ENCODE data around the gene HEXD. TPM values are rescaled to one million over a fixed set of nuclear protein-coding genes. Genes with fewer than 3 reads are reported as not detected.
"Not testable (repeated sequence)": the region's sequence is repeated elsewhere in the genome, so short reads cannot be mapped to it uniquely, and the experiment has no call there.

The HEXD gene
- polyA plus RNA-seq, 1 donor = 29.3 TPM

GRCh38 chr17:82396601-82397435 lies 21.3 kb upstream of the HEXD start:
- DNase-seq = no peak

- DNase-seq = no peak
These were observed 20.5 kb upstream of the HEXD start for GRCh38 chr17:82397449-82398335.

GRCh38 chr17:82399041-82399441 lies 19.1 kb upstream of the HEXD start:
- DNase-seq = no peak

- DNase-seq = no peak
These were observed 18.5 kb upstream of the HEXD start for GRCh38 chr17:82399601-82400101.

GRCh38 chr17:82400206-82400605 lies 17.9 kb upstream of the HEXD start:
- no peak for DNase-seq

GRCh38 chr17:82400830-82401229 lies 17.3 kb upstream of the HEXD start:
- no peak for DNase-seq

GRCh38 chr17:82402865-82403264 lies 15.3 kb upstream of the HEXD start:
- no peak for DNase-seq

- DNase-seq = no peak
These were observed 14.2 kb upstream of the HEXD start for GRCh38 chr17:82403662-82404660.

- DNase-seq = no peak
These were observed 13.1 kb upstream of the HEXD start for GRCh38 chr17:82405051-82405450.

GRCh38 chr17:82406131-82406671 lies 11.9 kb upstream of the HEXD start:
- no peak for DNase-seq

GRCh38 chr17:82407255-82407654 lies 10.9 kb upstream of the HEXD start:
- no peak for DNase-seq

- no peak for DNase-seq
These were observed 9.7 kb upstream of the HEXD start for GRCh38 chr17:82408288-82408937.

- no peak for DNase-seq
These were observed 9.2 kb upstream of the HEXD start for GRCh38 chr17:82408938-82409318.

- no peak for DNase-seq
These were observed 8.0 kb upstream of the HEXD start for GRCh38 chr17:82410014-82410716.

- DNase-seq = no peak
These were observed 6.6 kb upstream of the HEXD start for GRCh38 chr17:82411396-82412053.

- DNase-seq = not testable (repeated sequence)
These were observed 6.1 kb upstream of the HEXD start for GRCh38 chr17:82412081-82412480.

- DNase-seq = no peak
These were observed 5.3 kb upstream of the HEXD start for GRCh38 chr17:82412535-82413520.

- peak; percentile 76 for DNase-seq
These were observed 3.4 kb upstream of the HEXD start for GRCh38 chr17:82414548-82415281.
